D721Med (cell line): Measurements from ENCODE around the gene PTPN21.
"Not testable (repeated sequence)": the region's sequence is repeated elsewhere in the genome, so short reads cannot be mapped to it uniquely, and the experiment has no call there.

Experiments
- DNase-seq: peaks from one replicate; pipeline ENCODE4 v3.0.0; 2011; ENCODE audit warnings: low spot score; ENCODE audit not compliant: insufficient read length
- FAIRE-seq: peaks from 2 replicates; lab custom pipeline; 2011; peaks lifted over from hg19 to GRCh38; lab: Jason Lieb, UNC
- CTCF ChIP-seq: IDR thresholded peaks from 2 replicates; pipeline ENCODE4 v1.5.1; 2012; ENCODE audit warnings: mild to moderate bottlenecking, control low read depth; ENCODE audit not compliant: insufficient read depth; ENCODE audit errors: missing control alignments

Gene PTPN21

GRCh38 chr14:88545256-88545655 is 9.6 kb downstream of the PTPN21 start:
- FAIRE-seq (no peak), DNase-seq (no peak)
- TF ChIP-seq CTCF, result no peak

- DNase-seq, result no peak
- no peak for FAIRE-seq
- no peak for TF ChIP-seq CTCF
These were observed 11.7 kb downstream of the PTPN21 start for GRCh38 chr14:88542857-88543795.

- no peak for TF ChIP-seq CTCF
- peak; percentile 88 for FAIRE-seq
- no peak for DNase-seq
These were observed 13.5 kb downstream of the PTPN21 start for GRCh38 chr14:88541324-88541723.

GRCh38 chr14:88535813-88536212 is 19.0 kb downstream of the PTPN21 start:
- DNase-seq (no peak), FAIRE-seq (peak; percentile 29)
- TF ChIP-seq CTCF, result no peak

GRCh38 chr14:88535149-88535548 is 19.7 kb downstream of the PTPN21 start:
- TF ChIP-seq CTCF, result no peak
- FAIRE-seq (peak; percentile 25), DNase-seq (no peak)

- DNase-seq (no peak), FAIRE-seq (peak; percentile 56)
- TF ChIP-seq CTCF, result no peak
These were observed 21.7 kb downstream of the PTPN21 start for GRCh38 chr14:88533064-88533602.

GRCh38 chr14:88529889-88530288 is 24.9 kb downstream of the PTPN21 start:
- not testable (repeated sequence) for DNase-seq, FAIRE-seq
